Measurements from ENCODE around the gene SMARCD1. TPM values are rescaled to one million over a fixed set of nuclear protein-coding genes. Genes with fewer than 3 reads are reported as not detected.

SMARCD1 gene
- total RNA-seq, 1 donor from 2014 or later: 44.2 TPM

DNA sequence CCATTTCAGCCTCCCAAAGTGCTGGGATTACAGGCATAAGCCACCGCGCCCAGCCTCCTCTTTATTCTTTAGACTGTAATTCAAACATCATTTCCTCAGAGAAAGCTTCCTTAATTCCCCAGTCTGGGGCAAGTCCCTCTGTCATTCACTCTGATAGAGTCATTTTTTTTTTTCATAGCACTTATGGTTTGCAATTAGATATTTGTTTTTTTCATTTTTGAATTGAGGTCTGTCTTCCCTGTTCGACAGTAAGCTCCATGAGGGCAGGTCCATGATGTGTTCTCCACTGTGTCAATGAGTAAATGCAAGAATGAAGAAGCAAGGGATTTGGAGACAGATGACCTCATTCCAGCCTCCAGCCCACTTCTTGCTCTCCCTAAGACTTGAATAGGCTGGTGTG is 15.6 kb upstream of the SMARCD1 start:
- Histone ChIP-seq H3K4me3 (no peak overlapping the region), H3K4me1 (peaks cover 5% of the 10 kb centered on the region), H3K27ac (no peak overlapping the region), H3K36me3 (no peaks in the 10 kb centered on the region), H3K27me3 (ENCODE audit: low read depth) (no peaks in the 10 kb centered on the region), H3K9me3 (no peaks in the 10 kb centered on the region)
- TF ChIP-seq, protein P1, sequence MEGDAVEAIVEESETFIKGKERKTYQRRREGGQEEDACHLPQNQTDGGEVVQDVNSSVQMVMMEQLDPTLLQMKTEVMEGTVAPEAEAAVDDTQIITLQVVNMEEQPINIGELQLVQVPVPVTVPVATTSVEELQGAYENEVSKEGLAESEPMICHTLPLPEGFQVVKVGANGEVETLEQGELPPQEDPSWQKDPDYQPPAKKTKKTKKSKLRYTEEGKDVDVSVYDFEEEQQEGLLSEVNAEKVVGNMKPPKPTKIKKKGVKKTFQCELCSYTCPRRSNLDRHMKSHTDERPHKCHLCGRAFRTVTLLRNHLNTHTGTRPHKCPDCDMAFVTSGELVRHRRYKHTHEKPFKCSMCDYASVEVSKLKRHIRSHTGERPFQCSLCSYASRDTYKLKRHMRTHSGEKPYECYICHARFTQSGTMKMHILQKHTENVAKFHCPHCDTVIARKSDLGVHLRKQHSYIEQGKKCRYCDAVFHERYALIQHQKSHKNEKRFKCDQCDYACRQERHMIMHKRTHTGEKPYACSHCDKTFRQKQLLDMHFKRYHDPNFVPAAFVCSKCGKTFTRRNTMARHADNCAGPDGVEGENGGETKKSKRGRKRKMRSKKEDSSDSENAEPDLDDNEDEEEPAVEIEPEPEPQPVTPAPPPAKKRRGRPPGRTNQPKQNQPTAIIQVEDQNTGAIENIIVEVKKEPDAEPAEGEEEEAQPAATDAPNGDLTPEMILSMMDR (IDR thresholded peaks at IDR 0.05): no peak
- intact Hi-C loops (cut with DNase I): no loop called here
- DNase-seq (no peak), ATAC-seq (no peak)

DNA sequence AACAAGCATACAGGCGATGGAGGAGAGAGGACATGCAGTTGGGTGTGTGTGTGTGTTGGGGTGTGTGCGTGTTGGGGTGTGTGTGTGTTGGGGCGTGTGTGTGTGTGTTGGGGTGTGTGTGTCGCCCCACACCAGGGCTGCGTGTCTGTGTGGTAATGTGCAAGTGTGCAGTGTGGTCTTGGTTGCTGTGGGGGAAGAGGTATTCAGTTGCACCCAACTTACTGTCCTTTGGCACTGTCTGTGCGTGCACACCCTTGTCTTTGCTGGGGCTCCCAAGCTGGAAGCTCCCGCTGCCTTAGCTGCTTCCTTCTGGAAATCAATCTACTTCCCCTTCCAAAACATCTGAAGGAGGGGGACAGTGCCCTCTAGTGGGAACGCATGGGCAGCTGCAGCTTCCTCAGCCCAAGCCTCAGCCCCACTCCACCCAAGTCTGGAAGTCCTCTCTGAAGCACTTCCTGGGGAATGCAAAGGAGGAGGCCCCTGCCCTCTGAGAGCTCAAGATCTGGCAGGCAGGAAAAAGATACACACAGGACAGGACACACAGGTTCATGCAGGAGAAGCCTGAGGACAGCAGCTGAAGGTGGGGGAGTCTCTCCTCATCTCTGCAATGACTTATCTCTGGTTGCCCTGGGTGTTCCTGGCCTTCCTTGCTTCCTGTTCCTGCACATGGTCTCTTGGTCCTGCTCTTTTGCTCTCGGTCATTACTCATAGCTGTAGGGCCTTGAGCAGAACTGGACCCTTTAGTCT is 14.7 kb upstream of the SMARCD1 start:
- ATAC-seq: peak; percentile 84 to 86
- Histone ChIP-seq H3K27ac (no peak overlapping the region), H3K4me1 (peaks cover 8% of the 10 kb centered on the region), H3K4me3 (no peak overlapping the region), H3K27me3 (ENCODE audit: low read depth) (no peaks in the 10 kb centered on the region), H3K36me3 (no peaks in the 10 kb centered on the region), H3K9me3 (no peaks in the 10 kb centered on the region)
- DNase-seq: peak; percentile 82
- TF ChIP-seq, protein P1 (IDR thresholded peaks at IDR 0.05): peak; percentile 96
- intact Hi-C loops (cut with DNase I): no loop called here

DNA sequence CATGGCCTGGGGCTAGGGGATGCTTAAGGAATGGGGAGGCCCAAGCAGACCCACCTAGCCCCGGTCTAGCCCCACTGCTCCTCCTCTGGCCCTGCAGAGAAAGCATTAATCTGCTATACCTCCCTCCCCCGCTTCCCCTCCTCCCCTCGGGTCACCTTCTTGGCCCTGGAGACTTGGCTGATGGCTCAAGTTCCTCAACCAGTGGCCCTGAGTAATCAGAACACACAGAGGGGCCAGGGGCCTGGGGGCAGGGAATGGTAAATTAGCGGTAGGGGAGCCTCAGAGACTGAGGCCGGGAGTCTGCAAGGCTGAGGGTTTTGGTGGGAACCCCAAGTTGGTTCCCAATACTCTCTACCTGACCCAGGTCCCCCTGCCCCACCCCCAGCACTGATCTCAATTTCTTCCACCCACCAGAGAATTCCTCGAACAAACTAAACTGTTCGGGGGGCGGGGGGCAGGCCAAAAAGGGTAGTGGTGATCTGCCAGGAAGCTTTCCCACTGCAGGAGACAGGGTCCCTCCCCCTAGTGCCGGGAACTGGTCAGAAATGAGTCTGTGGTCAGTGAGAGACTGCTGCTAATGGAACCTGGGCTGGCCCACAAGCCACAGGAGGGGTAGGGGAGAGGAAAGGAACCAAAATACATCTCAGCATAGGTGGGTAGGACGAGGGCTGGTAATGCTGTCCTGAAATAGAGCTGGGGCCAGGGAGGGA is 12.8 kb upstream of the SMARCD1 start:
- no peaks in the 10 kb centered on the region for H3K9me3 ChIP-seq
- H3K36me3 ChIP-seq: no peaks in the 10 kb centered on the region
- TF ChIP-seq, protein P1 (IDR thresholded peaks at IDR 0.05): no peak
- no peak overlapping the region for H3K4me3 ChIP-seq
- no peak overlapping the region for H3K27ac ChIP-seq
- H3K4me1 ChIP-seq: peaks cover 9% of the 10 kb centered on the region
- H3K27me3 ChIP-seq (ENCODE audit: low read depth): no peaks in the 10 kb centered on the region
- ATAC-seq: no peak
- intact Hi-C loops (cut with DNase I): no loop called here
- no peak for DNase-seq

DNA sequence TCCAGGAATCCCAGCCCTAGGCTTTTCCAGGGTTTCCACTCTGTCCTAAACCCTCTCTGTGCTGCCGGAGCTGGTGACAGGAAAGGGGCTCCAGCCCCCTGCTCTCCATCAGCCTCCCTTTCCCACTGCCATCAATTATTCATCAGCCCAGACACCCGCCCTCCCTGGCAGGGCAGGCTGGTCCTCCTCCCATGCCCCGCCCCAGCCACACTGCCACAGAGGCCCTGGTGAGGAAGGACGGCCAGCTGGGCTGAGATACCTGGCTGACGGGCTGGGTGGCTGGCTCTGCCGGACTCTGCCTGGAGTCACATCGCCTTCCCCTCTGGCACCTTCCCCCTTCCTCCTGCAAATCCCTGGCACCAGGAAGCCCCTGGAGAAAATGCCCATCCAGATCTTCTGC is 11.9 kb upstream of the SMARCD1 start:
- H3K36me3 ChIP-seq: no peaks in the 10 kb centered on the region
- H3K4me3 ChIP-seq: no peak overlapping the region
- intact Hi-C loops (cut with DNase I): no loop called here
- H3K27ac ChIP-seq: no peak overlapping the region
- ATAC-seq (no peak), DNase-seq (no peak)
- H3K27me3 ChIP-seq (ENCODE audit: low read depth): no peaks in the 10 kb centered on the region
- no peaks in the 10 kb centered on the region for H3K9me3 ChIP-seq
- H3K4me1 ChIP-seq: peaks cover 9% of the 10 kb centered on the region
- TF ChIP-seq, protein P1 (IDR thresholded peaks at IDR 0.05): no peak

DNA sequence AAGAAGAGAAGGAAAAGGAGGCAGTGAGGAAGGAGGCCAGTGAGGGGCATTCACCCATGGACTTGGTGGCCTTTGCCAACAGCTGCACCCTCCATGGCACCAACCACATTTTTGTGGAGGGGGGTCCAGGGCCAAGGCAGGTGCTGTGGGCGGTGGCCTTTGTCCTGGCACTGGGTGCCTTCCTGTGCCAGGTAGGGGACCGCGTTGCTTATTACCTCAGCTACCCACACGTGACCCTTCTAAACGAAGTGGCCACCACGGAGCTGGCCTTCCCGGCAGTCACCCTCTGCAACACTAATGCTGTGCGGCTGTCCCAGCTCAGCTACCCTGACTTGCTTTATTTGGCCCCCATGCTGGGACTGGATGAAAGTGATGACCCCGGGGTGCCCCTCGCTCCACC is 11.4 kb upstream of the SMARCD1 start:
- no peaks in the 10 kb centered on the region for H3K9me3 ChIP-seq
- no peaks in the 10 kb centered on the region for H3K27me3 ChIP-seq (ENCODE audit: low read depth)
- no peak for DNase-seq
- H3K4me1 ChIP-seq: peaks cover 9% of the 10 kb centered on the region
- H3K27ac ChIP-seq: no peak overlapping the region
- H3K36me3 ChIP-seq: no peaks in the 10 kb centered on the region
- no peak overlapping the region for H3K4me3 ChIP-seq
- intact Hi-C loops (cut with DNase I): no loop called here
- TF ChIP-seq, protein P1 (IDR thresholded peaks at IDR 0.05): no peak
- ATAC-seq: no peak

All from lower lobe of right lung (tissue), 2 donors.